ENCODE measurements around the gene LRPAP1. TPM values are rescaled to one million over a fixed set of nuclear protein-coding genes. Genes with fewer than 3 reads are reported as not detected.
A peak's percentile ranks its signal among the peaks of the same experiment; 100 is the strongest.

Gene LRPAP1
- total RNA-seq, 1 donor from 2014 or later = 195 TPM

- Histone ChIP-seq H3K4me1 (no peaks in the 10 kb centered on the region), H3K27me3 (no peaks in the 10 kb centered on the region), H3K9me3 (no peaks in the 10 kb centered on the region), H3K4me3 (no peak overlapping the region), H3K27ac (no peak overlapping the region), H3K36me3 (peaks cover 69% of the 10 kb centered on the region)
- TF ChIP-seq CTCF (IDR thresholded peaks at IDR 0.05) = no peak
- ATAC-seq (no peak), DNase-seq (peak; percentile 52)
- intact Hi-C loops (cut with DNase I) = no loop called here
Observed at GRCh38 chr4:3524349-3524748, 7.9 kb downstream of the LRPAP1 start.

- Histone ChIP-seq H3K4me3 (no peak overlapping the region), H3K27ac (no peak overlapping the region), H3K4me1 (no peaks in the 10 kb centered on the region), H3K9me3 (no peaks in the 10 kb centered on the region), H3K27me3 (no peaks in the 10 kb centered on the region), H3K36me3 (peaks cover 69% of the 10 kb centered on the region)
- TF ChIP-seq CTCF (IDR thresholded peaks at IDR 0.05) = no peak
- ATAC-seq (no peak), DNase-seq (peak; percentile 52)
- intact Hi-C loops (cut with DNase I) = no loop called here
Observed at GRCh38 chr4:3523628-3524221, 8.5 kb downstream of the LRPAP1 start.

- no peaks in the 10 kb centered on the region for H3K9me3 ChIP-seq
- DNase-seq (peak; percentile 48), ATAC-seq (no peak)
- no peak overlapping the region for H3K27ac ChIP-seq
- no peak for TF ChIP-seq CTCF (IDR thresholded peaks at IDR 0.05)
- no peak overlapping the region for H3K4me3 ChIP-seq
- H3K36me3 ChIP-seq = peaks cover 69% of the 10 kb centered on the region
- no peaks in the 10 kb centered on the region for H3K4me1 ChIP-seq
- intact Hi-C loops (cut with DNase I) = no loop called here
- no peaks in the 10 kb centered on the region for H3K27me3 ChIP-seq
Observed at GRCh38 chr4:3523146-3523627, 9.0 kb downstream of the LRPAP1 start.

GRCh38 chr4:3522651-3523050 lies 9.6 kb downstream of the LRPAP1 start:
- DNase-seq = peak; percentile 48
- H3K9me3 ChIP-seq = no peaks in the 10 kb centered on the region
- H3K27me3 ChIP-seq = no peaks in the 10 kb centered on the region
- TF ChIP-seq CTCF (IDR thresholded peaks at IDR 0.05) = no peak
- no peak for ATAC-seq
- H3K27ac ChIP-seq = no peak overlapping the region
- intact Hi-C loops (cut with DNase I) = no loop called here
- no peaks in the 10 kb centered on the region for H3K4me1 ChIP-seq
- H3K4me3 ChIP-seq = no peak overlapping the region
- H3K36me3 ChIP-seq = peaks cover 75% of the 10 kb centered on the region

- Histone ChIP-seq H3K4me1 (no peaks in the 10 kb centered on the region), H3K27me3 (no peaks in the 10 kb centered on the region), H3K4me3 (no peak overlapping the region), H3K9me3 (no peaks in the 10 kb centered on the region), H3K27ac (no peak overlapping the region), H3K36me3 (peaks cover 78% of the 10 kb centered on the region)
- DNase-seq = peak; percentile 50
- no peak for TF ChIP-seq CTCF (IDR thresholded peaks at IDR 0.05)
- intact Hi-C loops (cut with DNase I) = no loop called here
- no peak for ATAC-seq
Observed at GRCh38 chr4:3522326-3522640, 9.9 kb downstream of the LRPAP1 start.
